ENCODE measurements around the gene DICER1.

DNA sequence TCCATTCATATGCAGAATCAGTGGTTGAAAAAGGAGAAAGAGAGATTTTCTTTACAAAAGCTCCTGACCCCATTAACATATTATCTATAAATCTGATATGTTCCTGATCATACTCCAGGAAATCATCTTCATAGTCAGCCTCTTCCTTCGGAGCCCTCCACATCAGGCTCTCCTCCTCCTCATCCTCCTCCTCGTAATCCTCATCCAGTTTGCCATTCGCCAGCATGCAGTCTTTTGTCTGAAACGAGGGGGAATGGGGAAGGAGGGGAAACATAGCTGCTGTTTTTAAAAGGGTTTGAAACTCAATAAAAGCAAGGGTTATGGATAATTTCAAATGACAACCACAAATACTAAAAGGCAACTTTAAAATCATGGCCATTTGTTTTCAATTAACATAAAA lies 60.9 kb downstream of the DICER1 start:
- TF ChIP-seq, protein P1, sequence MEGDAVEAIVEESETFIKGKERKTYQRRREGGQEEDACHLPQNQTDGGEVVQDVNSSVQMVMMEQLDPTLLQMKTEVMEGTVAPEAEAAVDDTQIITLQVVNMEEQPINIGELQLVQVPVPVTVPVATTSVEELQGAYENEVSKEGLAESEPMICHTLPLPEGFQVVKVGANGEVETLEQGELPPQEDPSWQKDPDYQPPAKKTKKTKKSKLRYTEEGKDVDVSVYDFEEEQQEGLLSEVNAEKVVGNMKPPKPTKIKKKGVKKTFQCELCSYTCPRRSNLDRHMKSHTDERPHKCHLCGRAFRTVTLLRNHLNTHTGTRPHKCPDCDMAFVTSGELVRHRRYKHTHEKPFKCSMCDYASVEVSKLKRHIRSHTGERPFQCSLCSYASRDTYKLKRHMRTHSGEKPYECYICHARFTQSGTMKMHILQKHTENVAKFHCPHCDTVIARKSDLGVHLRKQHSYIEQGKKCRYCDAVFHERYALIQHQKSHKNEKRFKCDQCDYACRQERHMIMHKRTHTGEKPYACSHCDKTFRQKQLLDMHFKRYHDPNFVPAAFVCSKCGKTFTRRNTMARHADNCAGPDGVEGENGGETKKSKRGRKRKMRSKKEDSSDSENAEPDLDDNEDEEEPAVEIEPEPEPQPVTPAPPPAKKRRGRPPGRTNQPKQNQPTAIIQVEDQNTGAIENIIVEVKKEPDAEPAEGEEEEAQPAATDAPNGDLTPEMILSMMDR (IDR thresholded peaks at IDR 0.05), result no peak
- no peak for TF ChIP-seq POLR2A (IDR thresholded peaks at IDR 0.05)

Data from Peyer's patch (tissue), 4 donors.